EL (cell line): Measurements from ENCODE around the gene TP73.

Experiments
- DNase-seq: peaks from one replicate; pipeline ENCODE4 v3.0.0-alpha.2; 2016

The TP73 gene

DNA sequence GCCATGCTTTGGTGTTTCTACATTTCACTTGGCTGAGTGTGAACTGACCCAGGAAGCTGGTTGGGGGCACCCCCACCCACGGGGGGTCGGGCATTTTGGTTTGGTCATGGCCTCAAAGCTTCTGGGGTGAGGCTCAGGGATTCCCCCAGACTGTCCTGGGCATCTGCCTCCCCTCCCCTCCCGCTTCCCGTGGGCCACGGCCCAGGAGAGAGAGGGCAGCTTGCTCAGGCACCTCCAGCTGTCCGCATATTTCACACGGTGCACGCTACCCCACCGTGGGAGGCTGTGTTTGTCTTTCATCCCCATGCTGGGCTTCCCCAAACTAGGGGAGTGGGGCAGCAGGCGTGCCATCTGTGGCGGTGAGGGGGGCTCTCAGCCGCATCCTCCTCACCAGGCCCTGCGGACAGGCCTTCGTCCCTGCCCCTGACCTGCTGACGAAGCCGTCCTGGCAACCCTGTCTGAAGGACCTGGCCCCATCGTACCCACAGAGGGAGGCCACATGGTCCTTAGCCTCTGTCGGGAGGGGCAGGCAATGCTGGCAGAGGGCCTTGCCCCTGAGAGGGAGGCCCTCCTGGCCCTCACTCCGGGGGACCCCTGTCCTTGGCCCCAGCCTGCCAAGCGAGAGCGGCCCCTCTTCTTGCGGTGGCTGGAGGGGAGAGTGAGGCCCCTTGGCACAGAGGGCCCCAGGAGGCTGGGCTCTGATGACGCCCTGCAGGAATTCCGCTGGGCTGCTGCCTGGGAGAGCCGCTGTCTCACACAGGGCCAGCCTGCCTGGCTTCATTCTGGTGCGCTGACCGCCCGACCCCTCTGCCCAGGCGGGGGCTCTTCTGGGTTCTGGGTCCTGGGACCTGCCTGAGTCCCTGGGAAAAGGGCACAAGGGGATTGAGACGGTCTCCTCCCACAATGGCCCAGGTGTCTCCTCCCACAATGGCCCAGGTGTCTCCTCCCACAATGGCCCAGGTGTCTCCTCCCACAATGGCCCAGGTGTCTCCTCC, 22.1 kb downstream of the TP73 start:
- DNase-seq: no peak

DNA sequence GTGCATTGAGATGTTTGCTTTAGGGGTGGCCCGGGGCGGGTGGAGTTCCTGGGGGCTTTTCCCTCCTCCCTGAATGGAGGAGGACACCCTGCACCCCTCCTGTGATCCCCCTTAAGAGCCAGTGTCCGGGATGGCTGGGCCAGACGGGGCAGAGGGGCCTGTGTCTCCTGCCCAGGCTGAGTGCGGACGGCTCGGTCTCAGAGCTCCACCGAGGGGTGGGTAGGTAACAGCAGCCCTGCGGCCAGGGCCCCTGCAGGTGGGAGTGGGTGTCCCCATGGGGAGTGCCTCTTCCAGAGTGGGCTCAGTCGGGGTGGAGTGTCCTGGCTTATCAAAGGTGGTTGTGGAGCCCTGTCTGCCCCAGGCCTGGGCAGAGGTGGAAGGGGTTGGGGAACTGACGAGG, 23.1 kb downstream of the TP73 start:
- DNase-seq: no peak

DNA sequence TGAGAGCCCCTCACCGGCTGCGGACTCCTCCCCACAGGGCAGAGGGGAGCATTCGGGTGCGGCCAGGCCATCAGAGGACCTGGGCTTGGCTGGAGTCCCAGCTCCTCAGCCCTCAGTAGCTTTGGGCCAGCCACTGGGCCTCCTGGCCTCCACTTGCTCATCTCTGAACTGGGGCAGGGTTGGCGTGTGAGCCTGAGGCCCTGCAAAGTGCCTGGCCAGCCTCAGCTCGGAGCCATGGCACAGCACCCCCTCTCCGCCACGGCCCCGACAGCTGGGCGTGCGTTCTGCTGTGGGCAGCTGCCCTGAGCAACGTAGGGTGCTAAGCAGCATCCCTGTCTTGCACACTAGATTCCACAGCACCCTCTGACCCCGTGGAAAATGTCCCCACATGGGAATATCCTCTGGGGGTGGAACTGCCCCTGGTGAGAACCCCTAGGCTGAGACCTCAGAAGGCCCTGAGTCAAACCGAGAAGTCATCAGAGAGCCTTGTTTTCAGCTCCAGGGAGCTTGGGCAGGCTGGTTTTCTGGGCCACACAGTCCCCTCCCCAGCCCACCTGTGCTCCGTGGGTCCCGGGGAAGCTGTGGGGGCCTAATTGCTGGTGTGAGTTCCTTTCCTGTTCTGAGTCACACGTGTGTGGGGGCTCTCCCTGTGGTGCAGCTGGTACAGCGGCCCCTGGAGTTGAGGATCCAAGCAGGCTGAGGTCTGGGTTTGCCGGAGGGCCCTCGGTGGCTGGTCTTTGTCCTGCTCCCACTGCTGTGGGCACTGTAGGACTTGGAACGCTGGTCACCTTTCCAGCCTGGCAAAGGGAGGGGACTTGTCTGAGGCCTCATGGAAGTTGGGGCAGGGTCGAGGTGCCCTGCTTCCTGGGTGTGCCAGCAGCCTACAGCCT, 24.5 kb downstream of the TP73 start:
- no peak for DNase-seq

DNA sequence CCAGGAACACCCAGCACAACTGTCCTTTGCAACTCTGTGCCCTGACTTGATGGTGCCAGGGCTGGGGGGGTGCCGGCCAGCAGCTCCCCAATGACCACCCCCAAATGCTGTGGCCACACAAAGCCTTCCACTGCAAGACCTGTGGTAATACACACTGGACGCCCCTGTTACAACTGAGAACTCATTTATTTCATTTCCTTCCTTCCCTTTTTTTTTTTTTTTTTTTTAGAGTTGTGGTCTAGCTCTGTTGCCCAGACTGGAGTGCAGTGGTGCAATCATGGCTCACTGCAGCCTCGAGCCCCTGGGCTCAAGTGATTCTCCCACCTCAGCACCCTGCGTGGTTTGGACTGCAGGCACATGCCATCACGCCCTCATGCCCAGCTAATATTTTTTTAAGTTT, 25.2 kb downstream of the TP73 start:
- DNase-seq: no peak

- no peak for DNase-seq
Measured at GRCh38 chr1:3678361-3679097, 26.2 kb downstream of the TP73 start.

GRCh38 chr1:3679098-3679555, 26.8 kb downstream of the TP73 start:
- DNase-seq: no peak

- DNase-seq: no peak
Measured at GRCh38 chr1:3679799-3680453, 27.6 kb downstream of the TP73 start.

- no peak for DNase-seq
Measured at GRCh38 chr1:3680488-3681230, 28.3 kb downstream of the TP73 start.

GRCh38 chr1:3681231-3681897, 29.0 kb downstream of the TP73 start:
- no peak for DNase-seq

DNA sequence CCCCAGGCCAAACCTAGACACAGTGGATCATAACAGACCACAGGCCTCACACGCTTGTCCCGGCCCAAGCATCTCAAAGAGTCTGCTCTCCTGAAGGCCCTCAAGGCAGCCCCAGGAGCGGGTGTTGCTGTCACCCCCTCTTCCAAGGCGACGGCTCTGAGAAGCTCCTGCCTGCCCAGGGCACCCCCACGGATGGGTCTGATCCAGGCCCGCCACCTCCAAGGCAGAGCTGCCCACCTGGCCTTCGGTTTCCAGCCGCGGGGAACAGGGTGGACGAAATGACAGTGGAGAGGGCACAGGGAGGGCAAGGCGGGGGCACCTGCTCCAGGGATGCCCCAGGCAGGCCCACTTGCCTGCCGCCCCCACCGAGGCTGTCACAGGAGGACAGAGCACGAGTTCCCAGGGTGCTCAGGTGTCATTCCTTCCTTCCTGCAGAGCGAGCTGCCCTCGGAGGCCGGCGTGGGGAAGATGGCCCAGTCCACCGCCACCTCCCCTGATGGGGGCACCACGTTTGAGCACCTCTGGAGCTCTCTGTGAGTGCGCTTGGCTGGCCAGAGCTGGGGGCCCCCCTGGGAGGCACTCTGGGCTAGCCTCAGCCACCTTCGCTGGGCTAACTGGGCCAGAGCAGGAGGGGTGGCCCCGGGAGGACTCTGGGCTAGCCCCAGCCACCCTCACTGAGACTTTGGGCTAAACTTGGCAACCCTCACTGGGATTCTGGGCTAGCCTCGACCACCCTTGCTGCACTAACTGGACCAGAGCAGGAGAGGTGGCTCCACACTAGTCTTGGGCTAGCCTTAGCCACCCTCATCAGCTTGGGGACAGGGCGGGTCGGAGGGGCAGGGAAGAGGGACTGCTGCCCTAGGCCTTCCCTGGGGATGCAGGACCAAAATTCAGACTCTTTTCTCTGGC, 29.8 kb downstream of the TP73 start:
- no peak for DNase-seq

DNA sequence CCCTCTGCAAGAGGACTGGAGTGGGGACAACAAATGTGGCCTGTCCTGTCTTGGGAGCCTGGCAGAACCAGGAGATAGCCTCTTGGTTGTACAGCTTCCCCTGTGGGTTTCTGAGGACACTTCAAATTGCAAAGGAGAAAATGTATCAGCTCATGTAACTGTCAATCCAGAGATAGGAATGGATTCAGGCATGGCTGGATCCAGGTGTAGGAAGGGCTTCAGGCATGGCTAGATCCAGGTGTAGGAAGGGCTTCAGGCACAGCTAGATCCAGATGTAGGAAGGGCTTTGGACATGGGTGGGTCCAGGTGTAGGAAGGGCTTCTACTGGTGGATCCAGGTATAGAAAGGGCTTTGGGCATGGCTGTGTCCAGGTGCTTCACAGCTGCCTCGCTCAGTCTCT, 30.9 kb downstream of the TP73 start:
- no peak for DNase-seq

DNA sequence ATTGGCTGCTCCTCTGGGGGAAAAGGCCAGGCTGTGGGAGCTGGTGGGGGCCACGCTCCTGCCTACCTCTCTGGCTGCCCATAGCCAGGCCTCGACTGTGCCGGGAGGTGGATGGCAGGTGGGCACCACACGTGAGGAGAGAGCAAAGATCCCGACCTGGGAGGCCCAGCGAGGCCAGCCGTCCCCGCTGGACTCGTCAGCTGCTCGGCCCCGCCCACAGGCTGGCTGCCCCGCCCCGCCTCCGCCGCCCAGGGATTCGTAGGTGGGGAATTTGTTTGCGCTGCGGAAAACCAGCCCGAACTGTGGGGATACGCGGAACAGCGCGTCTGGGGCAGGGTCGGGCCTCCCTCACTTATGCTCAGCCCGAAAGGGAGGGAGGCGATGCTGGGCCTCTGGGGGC, 31.7 kb downstream of the TP73 start:
- DNase-seq: peak; percentile 18

DNA sequence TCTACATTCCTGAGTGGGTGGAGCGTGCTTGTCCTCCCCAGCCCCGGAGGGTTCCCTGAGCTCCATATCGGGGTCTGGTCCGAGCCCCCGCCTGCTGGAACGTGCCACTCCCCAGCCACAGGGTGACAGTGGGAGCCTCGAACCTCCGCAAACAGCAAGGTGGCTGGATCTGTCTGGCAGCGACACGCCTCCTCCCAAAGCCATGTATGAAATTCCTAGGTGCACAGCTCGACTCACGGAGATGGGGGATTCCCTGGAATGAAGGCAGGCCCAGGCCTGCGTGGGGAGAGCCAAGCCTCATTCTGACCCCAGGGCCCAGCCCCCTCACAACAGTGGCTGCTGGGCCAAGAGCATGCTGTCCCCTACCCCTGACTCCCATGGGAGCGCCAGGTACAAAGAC, 32.9 kb downstream of the TP73 start:
- no peak for DNase-seq

- no peak for DNase-seq
Measured at GRCh38 chr1:3685906-3686305, 33.6 kb downstream of the TP73 start.

- no peak for DNase-seq
Measured at GRCh38 chr1:3687504-3687903, 35.2 kb downstream of the TP73 start.

DNA sequence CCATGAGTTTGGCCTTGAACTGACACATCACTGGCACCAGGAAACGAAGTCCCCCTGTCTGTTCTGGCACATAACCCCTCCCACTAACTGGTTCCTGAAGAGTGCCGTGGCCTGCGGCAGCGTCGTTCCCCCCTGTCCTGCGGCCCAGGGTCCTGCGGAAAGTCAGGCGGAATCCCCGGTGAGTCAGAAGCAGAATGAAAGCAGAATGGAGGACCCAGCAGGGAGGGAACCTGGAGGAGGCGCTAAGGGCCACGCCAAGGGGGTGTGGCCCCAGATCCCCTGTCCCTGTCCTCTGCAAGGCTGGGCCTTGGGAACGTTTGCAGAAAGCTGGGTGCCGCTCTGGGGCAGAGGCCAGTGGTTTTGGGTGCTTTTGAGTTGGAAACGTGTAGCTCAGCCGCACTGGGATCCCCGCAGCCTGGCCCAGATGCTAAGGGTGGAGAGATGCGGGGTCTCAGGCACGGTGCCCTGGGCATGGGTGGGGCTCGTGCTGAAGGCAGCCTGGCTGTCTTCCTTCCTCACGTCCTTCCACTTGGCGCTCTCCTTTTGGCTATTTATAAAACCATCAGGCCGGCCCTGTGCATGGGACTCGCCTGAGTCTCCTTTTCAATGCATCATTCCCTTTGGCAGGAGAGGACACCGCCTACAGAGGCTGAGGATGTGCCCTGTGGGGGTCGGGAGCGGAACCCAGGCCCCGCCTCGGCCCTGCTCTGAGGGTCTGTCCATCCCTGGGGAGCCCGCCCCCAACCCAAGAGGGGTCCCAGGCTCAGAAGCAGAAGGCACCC, 36.2 kb downstream of the TP73 start:
- no peak for DNase-seq

GRCh38 chr1:3689138-3689750, 36.9 kb downstream of the TP73 start:
- DNase-seq: no peak

DNA sequence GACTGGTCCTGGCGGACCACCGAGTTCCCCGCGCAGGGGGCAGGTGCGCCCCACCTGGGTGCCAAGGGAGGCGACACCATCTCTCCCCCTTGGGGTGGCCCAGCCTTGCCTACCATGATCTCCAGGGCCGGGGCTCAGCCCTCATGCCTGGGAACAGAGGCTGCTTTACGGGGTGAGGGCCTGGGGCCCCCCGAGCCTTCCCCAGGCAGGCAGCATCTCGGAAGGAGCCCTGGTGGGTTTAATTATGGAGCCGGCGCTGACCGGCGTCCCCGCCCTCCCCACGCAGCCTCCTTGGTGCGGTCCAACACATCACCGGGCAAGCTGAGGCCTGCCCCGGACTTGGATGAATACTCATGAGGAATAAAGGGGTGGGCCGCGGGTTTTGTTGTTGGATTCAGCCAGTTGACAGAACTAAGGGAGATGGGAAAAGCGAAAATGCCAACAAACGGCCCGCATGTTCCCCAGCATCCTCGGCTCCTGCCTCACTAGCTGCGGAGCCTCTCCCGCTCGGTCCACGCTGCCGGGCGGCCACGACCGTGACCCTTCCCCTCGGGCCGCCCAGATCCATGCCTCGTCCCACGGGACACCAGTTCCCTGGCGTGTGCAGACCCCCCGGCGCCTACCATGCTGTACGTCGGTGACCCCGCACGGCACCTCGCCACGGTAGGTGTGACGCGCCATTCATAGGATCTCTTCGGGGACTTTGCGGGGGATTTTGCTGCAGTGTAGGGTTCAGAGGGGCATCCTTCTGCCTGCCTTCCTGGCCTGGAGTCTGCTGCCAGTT, 38.2 kb downstream of the TP73 start:
- DNase-seq: no peak
